Limb (tissue), 2 donors: ENCODE data around the gene ZSCAN5A.
"Not testable (repeated sequence)": the region's sequence is repeated elsewhere in the genome, so short reads cannot be mapped to it uniquely, and the experiment has no call there.

Experiments used
- DNase-seq, 2 donors: peaks; one replicate each; pipeline ENCODE4 v3.0.0-alpha.2; 2016; ENCODE audit errors: extremely low spot score in 2 of 2

ZSCAN5A gene

GRCh38 chr19:56315077-56315828 is 614 bp upstream of the ZSCAN5A start:
- peak in 1 of 2 donors; percentile 96 for DNase-seq

GRCh38 chr19:56314018-56314380 is 640 bp downstream of the ZSCAN5A start:
- peak in 1 of 2 donors; percentile 17 for DNase-seq

GRCh38 chr19:56312787-56313657 is 1.6 kb downstream of the ZSCAN5A start:
- DNase-seq, result no peak

GRCh38 chr19:56312342-56312741 is 2.3 kb downstream of the ZSCAN5A start:
- DNase-seq, result no peak

- no peak for DNase-seq
Observed at GRCh38 chr19:56310462-56310861, 4.2 kb downstream of the ZSCAN5A start.

- DNase-seq, result peak in 1 of 2 donors; percentile 52
Observed at GRCh38 chr19:56309511-56310185, 5.0 kb downstream of the ZSCAN5A start.

GRCh38 chr19:56308792-56309191 is 5.8 kb downstream of the ZSCAN5A start:
- no peak for DNase-seq

GRCh38 chr19:56307062-56307461 is 7.6 kb downstream of the ZSCAN5A start:
- not testable (repeated sequence) for DNase-seq

- DNase-seq, result no peak
Observed at GRCh38 chr19:56306016-56306415, 8.6 kb downstream of the ZSCAN5A start.

GRCh38 chr19:56304243-56304642 is 10.4 kb downstream of the ZSCAN5A start:
- no peak for DNase-seq

GRCh38 chr19:56301886-56302620 is 12.6 kb downstream of the ZSCAN5A start:
- DNase-seq, result no peak

GRCh38 chr19:56301155-56301554 is 13.5 kb downstream of the ZSCAN5A start:
- DNase-seq, result no peak

GRCh38 chr19:56299688-56300087 is 15.0 kb downstream of the ZSCAN5A start:
- no peak for DNase-seq

GRCh38 chr19:56297010-56297409 is 17.6 kb downstream of the ZSCAN5A start:
- no peak for DNase-seq

GRCh38 chr19:56295531-56296455 is 18.8 kb downstream of the ZSCAN5A start:
- DNase-seq, result no peak

GRCh38 chr19:56294549-56294948 is 20.1 kb downstream of the ZSCAN5A start:
- no peak for DNase-seq

- no peak for DNase-seq
Observed at GRCh38 chr19:56291867-56292266, 22.8 kb downstream of the ZSCAN5A start.

GRCh38 chr19:56290104-56290503 is 24.5 kb downstream of the ZSCAN5A start:
- DNase-seq, result no peak

- DNase-seq, result no peak
Observed at GRCh38 chr19:56284746-56285145, 29.9 kb downstream of the ZSCAN5A start.

- no peak for DNase-seq
Observed at GRCh38 chr19:56282809-56283208, 31.8 kb downstream of the ZSCAN5A start.
